MG63 (cell line): ENCODE measurements around the gene PBX3. TPM values are rescaled to one million over a fixed set of nuclear protein-coding genes. Genes with fewer than 3 reads are reported as not detected.

Experiments
- DNase-seq: peaks from one replicate; pipeline ENCODE4 v3.0.0-alpha.2; 2020
- H3K27me3 ChIP-seq: fragments of 250-450 bp; sonication (Bioruptor Pico); 2 replicates; pipeline ENCODE4 v1.5.1; 2020; ENCODE audit warnings: mild to moderate bottlenecking, moderate library complexity
- H3K36me3 ChIP-seq: fragments of 250-450 bp; sonication (Bioruptor Pico); 2 replicates; pipeline ENCODE4 v1.5.1; 2020; ENCODE audit warnings: mild to moderate bottlenecking, moderate library complexity
- H3K4me3 ChIP-seq: fragments of 250-450 bp; sonication (Bioruptor Pico); 2 replicates; pipeline ENCODE4 v1.5.1; 2020; ENCODE audit warnings: mild to moderate bottlenecking, moderate library complexity
- H3K9me3 ChIP-seq: fragments of 250-450 bp; sonication (Bioruptor Pico); 2 replicates; pipeline ENCODE4 v1.5.1; 2020; ENCODE audit warnings: mild to moderate bottlenecking, moderate library complexity
- total RNA-seq: library from RNA; depleted of rRNA; stranded (reverse); fragments of >200 nt; shearing (Covaris generic); gene quantifications from 2 replicates; pipeline ENCODE4 v1.2.3, GENCODE V29; 2014; ENCODE audit warnings: low replicate concordance

PBX3 gene
- total RNA-seq, 1 experiment from 2014 or later, result 12.4 TPM

- Histone ChIP-seq H3K9me3 (no peaks in the 10 kb centered on the region), H3K27me3 (no peaks in the 10 kb centered on the region), H3K4me3 (no peak overlapping the region), H3K36me3 (no peaks in the 10 kb centered on the region)
- DNase-seq, result no peak
Observed at GRCh38 chr9:125991886-125992529, 244.8 kb downstream of the PBX3 start.

- Histone ChIP-seq H3K27me3 (no peaks in the 10 kb centered on the region), H3K9me3 (no peaks in the 10 kb centered on the region), H3K36me3 (no peaks in the 10 kb centered on the region), H3K4me3 (no peak overlapping the region)
- DNase-seq, result no peak
Observed at GRCh38 chr9:125992557-125992956, 245.4 kb downstream of the PBX3 start.

- Histone ChIP-seq H3K36me3 (no peaks in the 10 kb centered on the region), H3K9me3 (no peaks in the 10 kb centered on the region), H3K27me3 (no peaks in the 10 kb centered on the region), H3K4me3 (no peak overlapping the region)
- no peak for DNase-seq
Observed at GRCh38 chr9:125993466-125993865, 246.3 kb downstream of the PBX3 start.

- DNase-seq, result no peak
- H3K36me3 ChIP-seq, result no peaks in the 10 kb centered on the region
- H3K4me3 ChIP-seq, result no peak overlapping the region
- H3K9me3 ChIP-seq, result no peaks in the 10 kb centered on the region
- H3K27me3 ChIP-seq, result no peaks in the 10 kb centered on the region
Observed at GRCh38 chr9:125994066-125994943, 247.1 kb downstream of the PBX3 start.

GRCh38 chr9:125995006-125995405, 247.8 kb downstream of the PBX3 start:
- no peak for DNase-seq
- no peaks in the 10 kb centered on the region for H3K27me3 ChIP-seq
- no peaks in the 10 kb centered on the region for H3K9me3 ChIP-seq
- H3K36me3 ChIP-seq, result no peaks in the 10 kb centered on the region
- no peak overlapping the region for H3K4me3 ChIP-seq

- no peaks in the 10 kb centered on the region for H3K27me3 ChIP-seq
- no peaks in the 10 kb centered on the region for H3K9me3 ChIP-seq
- H3K4me3 ChIP-seq, result no peak overlapping the region
- DNase-seq, result no peak
- no peaks in the 10 kb centered on the region for H3K36me3 ChIP-seq
Observed at GRCh38 chr9:125995706-125996105, 248.5 kb downstream of the PBX3 start.

GRCh38 chr9:125996791-125997190, 249.6 kb downstream of the PBX3 start:
- Histone ChIP-seq H3K4me3 (no peak overlapping the region), H3K9me3 (no peaks in the 10 kb centered on the region), H3K36me3 (no peaks in the 10 kb centered on the region), H3K27me3 (no peaks in the 10 kb centered on the region)
- no peak for DNase-seq

- DNase-seq, result no peak
- H3K4me3 ChIP-seq, result no peak overlapping the region
- H3K9me3 ChIP-seq, result no peaks in the 10 kb centered on the region
- H3K27me3 ChIP-seq, result no peaks in the 10 kb centered on the region
- H3K36me3 ChIP-seq, result no peaks in the 10 kb centered on the region
Observed at GRCh38 chr9:125997196-125997823, 250.1 kb downstream of the PBX3 start.

- no peak for DNase-seq
- H3K9me3 ChIP-seq, result no peaks in the 10 kb centered on the region
- H3K4me3 ChIP-seq, result no peak overlapping the region
- no peaks in the 10 kb centered on the region for H3K27me3 ChIP-seq
- no peaks in the 10 kb centered on the region for H3K36me3 ChIP-seq
Observed at GRCh38 chr9:125998837-125999503, 251.8 kb downstream of the PBX3 start.

- H3K27me3 ChIP-seq, result no peaks in the 10 kb centered on the region
- no peaks in the 10 kb centered on the region for H3K9me3 ChIP-seq
- H3K36me3 ChIP-seq, result no peaks in the 10 kb centered on the region
- DNase-seq, result no peak
- H3K4me3 ChIP-seq, result no peak overlapping the region
Observed at GRCh38 chr9:125999504-125999881, 252.3 kb downstream of the PBX3 start.

- no peak for DNase-seq
- Histone ChIP-seq H3K27me3 (no peaks in the 10 kb centered on the region), H3K9me3 (no peaks in the 10 kb centered on the region), H3K36me3 (no peaks in the 10 kb centered on the region), H3K4me3 (no peak overlapping the region)
Observed at GRCh38 chr9:126000256-126000655, 253.1 kb downstream of the PBX3 start.

- no peaks in the 10 kb centered on the region for H3K36me3 ChIP-seq
- peak; percentile 14 for DNase-seq
- no peaks in the 10 kb centered on the region for H3K27me3 ChIP-seq
- no peak overlapping the region for H3K4me3 ChIP-seq
- H3K9me3 ChIP-seq, result no peaks in the 10 kb centered on the region
Observed at GRCh38 chr9:126000731-126001580, 253.8 kb downstream of the PBX3 start.

- no peak for DNase-seq
- no peak overlapping the region for H3K4me3 ChIP-seq
- no peaks in the 10 kb centered on the region for H3K9me3 ChIP-seq
Observed at GRCh38 chr9:126001581-126002225, 254.5 kb downstream of the PBX3 start.

GRCh38 chr9:126002476-126003350, 255.5 kb downstream of the PBX3 start:
- no peak overlapping the region for H3K4me3 ChIP-seq
- no peaks in the 10 kb centered on the region for H3K36me3 ChIP-seq

More at GRCh38 chr9:126001581-126002225, 254.5 kb downstream of the PBX3 start:
- no peaks in the 10 kb centered on the region for H3K36me3 ChIP-seq
- H3K27me3 ChIP-seq, result no peaks in the 10 kb centered on the region

GRCh38 chr9:126009047-126009446, 261.9 kb downstream of the PBX3 start:
- H3K36me3 ChIP-seq, result no peaks in the 10 kb centered on the region
- peaks cover 12% of the 10 kb centered on the region for H3K9me3 ChIP-seq
- H3K27me3 ChIP-seq, result no peaks in the 10 kb centered on the region
- DNase-seq, result no peak
- H3K4me3 ChIP-seq, result no peak overlapping the region

More at GRCh38 chr9:126002476-126003350, 255.5 kb downstream of the PBX3 start:
- DNase-seq, result no peak
- Histone ChIP-seq H3K27me3 (no peaks in the 10 kb centered on the region), H3K9me3 (no peaks in the 10 kb centered on the region)
